22Rv1 (cell line): ENCODE measurements around the gene KBTBD12.

Source experiments
- H3K27ac ChIP-seq: fragments of 450-650 bp; 2 replicates; pipeline ENCODE4 v1.5.1; 2017
- CTCF ChIP-seq: fragments of 450-650 bp; IDR thresholded peaks from 2 replicates; pipeline ENCODE4 v1.5.1; 2017; ENCODE audit warnings: mild to moderate bottlenecking
- ZFX ChIP-seq: fragments of 450-650 bp; IDR thresholded peaks from 2 replicates; pipeline ENCODE4 v1.6.1; 2017; ENCODE audit warnings: antibody characterized with exemption, borderline replicate concordance

KBTBD12 gene

GRCh38 chr3:127955728-127956127 lies 40.7 kb downstream of the KBTBD12 start:
- no peak overlapping the region for H3K27ac ChIP-seq
- TF ChIP-seq CTCF (no peak), ZFX (no peak)

GRCh38 chr3:127959041-127959440 lies 44.0 kb downstream of the KBTBD12 start:
- H3K27ac ChIP-seq, result no peak overlapping the region

GRCh38 chr3:127959873-127960272 lies 44.8 kb downstream of the KBTBD12 start:
- TF ChIP-seq ZFX (no peak), CTCF (peak; percentile 36)
- H3K27ac ChIP-seq, result no peak overlapping the region

More at GRCh38 chr3:127959041-127959440, 44.0 kb downstream of the KBTBD12 start:
- no peak for TF ChIP-seq CTCF
- TF ChIP-seq ZFX, result no peak

GRCh38 chr3:127960421-127960965 lies 45.5 kb downstream of the KBTBD12 start:
- TF ChIP-seq ZFX (no peak), CTCF (no peak)
- no peak overlapping the region for H3K27ac ChIP-seq

- no peak overlapping the region for H3K27ac ChIP-seq
- TF ChIP-seq CTCF (no peak), ZFX (no peak)
These were observed 46.1 kb downstream of the KBTBD12 start for GRCh38 chr3:127961124-127961523.

GRCh38 chr3:127961963-127962362 lies 46.9 kb downstream of the KBTBD12 start:
- TF ChIP-seq ZFX (no peak), CTCF (no peak)
- H3K27ac ChIP-seq, result no peak overlapping the region

- TF ChIP-seq CTCF (no peak), ZFX (no peak)
- no peak overlapping the region for H3K27ac ChIP-seq
These were observed 47.9 kb downstream of the KBTBD12 start for GRCh38 chr3:127962937-127963336.
